ENCODE data around the gene ZBTB7C. TPM values are rescaled to one million over a fixed set of nuclear protein-coding genes. Genes with fewer than 3 reads are reported as not detected.

ZBTB7C gene
- total and polyA plus RNA-seq, 4 experiments from 2014 or later, result 0.23 TPM; not detected in 3

- H3K27ac ChIP-seq (ENCODE audit: low read depth, low read length), result no peak overlapping the region
- Mint-ChIP-seq H3K36me3 (no peaks in the 10 kb centered on the region), H3K9me3 (no peaks in the 10 kb centered on the region), H3K4me1 (no peaks in the 10 kb centered on the region), H3K27ac (no peak overlapping the region), H3K27me3 (peaks cover 4 to 20% of the 10 kb centered on the region in 2 donors), H3K4me3 (no peak overlapping the region)
- no peaks in the 10 kb centered on the region for H3K4me1 ChIP-seq (ENCODE audit: insufficient read depth, low read length)
- ChIA-PET CTCF (ENCODE audit: partially characterized antibody) (no interaction called here), POLR2A (ENCODE audit: partially characterized antibody) (no interaction called here)
- no peak for DNase-seq
- no peaks in the 10 kb centered on the region for H3K9me3 ChIP-seq (ENCODE audit: control insufficient read depth in 1 of 2, low read length in 2 of 2)
- intact Hi-C loops (cut with micrococcal nuclease), result no loop called here
- H3K4me3 ChIP-seq (ENCODE audit: low read length in 2 of 2), result no peak overlapping the region
- no peaks in the 10 kb centered on the region for H3K27me3 ChIP-seq (ENCODE audit: insufficient read depth, low read length)
- no peaks in the 10 kb centered on the region for H3K36me3 ChIP-seq (ENCODE audit: insufficient read depth, low read length)
Observed at GRCh38 chr18:48356909-48357631, 52.1 kb downstream of the ZBTB7C start.

GRCh38 chr18:48356151-48356745 is 52.9 kb downstream of the ZBTB7C start:
- H3K4me3 ChIP-seq (ENCODE audit: low read length in 2 of 2), result no peak overlapping the region

GRCh38 chr18:48355276-48356115 is 53.7 kb downstream of the ZBTB7C start:
- Histone ChIP-seq H3K4me3 (ENCODE audit: low read length in 2 of 2) (no peak overlapping the region), H3K4me1 (ENCODE audit: insufficient read depth, low read length) (no peaks in the 10 kb centered on the region), H3K27me3 (ENCODE audit: insufficient read depth, low read length) (no peaks in the 10 kb centered on the region), H3K36me3 (ENCODE audit: insufficient read depth, low read length) (no peaks in the 10 kb centered on the region), H3K9me3 (ENCODE audit: control insufficient read depth in 1 of 2, low read length in 2 of 2) (no peaks in the 10 kb centered on the region), H3K27ac (ENCODE audit: low read depth, low read length) (no peak overlapping the region)
- Mint-ChIP-seq H3K27me3 (peaks cover 4 to 13% of the 10 kb centered on the region in 2 donors), H3K36me3 (no peaks in the 10 kb centered on the region), H3K9me3 (no peaks in the 10 kb centered on the region), H3K4me3 (no peak overlapping the region), H3K27ac (peak overlapping the region in 1 of 7 donors; percentile 43), H3K4me1 (no peaks in the 10 kb centered on the region)
- ChIA-PET CTCF (ENCODE audit: partially characterized antibody) (no interaction called here), POLR2A (ENCODE audit: partially characterized antibody) (no interaction called here)
- DNase-seq, result no peak
- intact Hi-C loops (cut with micrococcal nuclease), result no loop called here

More at GRCh38 chr18:48356151-48356745, 52.9 kb downstream of the ZBTB7C start:
- Histone ChIP-seq H3K27me3 (ENCODE audit: insufficient read depth, low read length) (no peaks in the 10 kb centered on the region), H3K9me3 (ENCODE audit: control insufficient read depth in 1 of 2, low read length in 2 of 2) (no peaks in the 10 kb centered on the region), H3K4me1 (ENCODE audit: insufficient read depth, low read length) (no peaks in the 10 kb centered on the region), H3K27ac (ENCODE audit: low read depth, low read length) (no peak overlapping the region), H3K36me3 (ENCODE audit: insufficient read depth, low read length) (no peaks in the 10 kb centered on the region)
- Mint-ChIP-seq H3K9me3 (no peaks in the 10 kb centered on the region), H3K36me3 (no peaks in the 10 kb centered on the region), H3K27ac (no peak overlapping the region), H3K27me3 (peaks cover 4 to 17% of the 10 kb centered on the region in 2 donors), H3K4me3 (no peak overlapping the region), H3K4me1 (no peaks in the 10 kb centered on the region)
- no peak for DNase-seq
- CTCF ChIA-PET (ENCODE audit: partially characterized antibody), result no interaction called here
- intact Hi-C loops (cut with micrococcal nuclease), result no loop called here
- POLR2A ChIA-PET (ENCODE audit: partially characterized antibody), result no interaction called here

GRCh38 chr18:48354746-48355260 is 54.4 kb downstream of the ZBTB7C start:
- peaks cover 4 to 7% of the 10 kb centered on the region in 2 donors for H3K27me3 Mint-ChIP-seq
- no peak overlapping the region for H3K27ac Mint-ChIP-seq
- ChIA-PET POLR2A (ENCODE audit: partially characterized antibody) (no interaction called here), CTCF (ENCODE audit: partially characterized antibody) (no interaction called here)
- H3K36me3 ChIP-seq (ENCODE audit: insufficient read depth, low read length), result no peaks in the 10 kb centered on the region
- no peak overlapping the region for H3K4me3 Mint-ChIP-seq
- H3K9me3 Mint-ChIP-seq, result no peaks in the 10 kb centered on the region
- no peaks in the 10 kb centered on the region for H3K4me1 ChIP-seq (ENCODE audit: insufficient read depth, low read length)
- H3K36me3 Mint-ChIP-seq, result no peaks in the 10 kb centered on the region
- no peak overlapping the region for H3K27ac ChIP-seq (ENCODE audit: low read depth, low read length)
- no peak for DNase-seq
- no peak overlapping the region for H3K4me3 ChIP-seq (ENCODE audit: low read length in 2 of 2)
- intact Hi-C loops (cut with micrococcal nuclease), result no loop called here
- no peaks in the 10 kb centered on the region for H3K4me1 Mint-ChIP-seq
- no peaks in the 10 kb centered on the region for H3K27me3 ChIP-seq (ENCODE audit: insufficient read depth, low read length)
- no peaks in the 10 kb centered on the region for H3K9me3 ChIP-seq (ENCODE audit: control insufficient read depth in 1 of 2, low read length in 2 of 2)

- no peaks in the 10 kb centered on the region for H3K27me3 ChIP-seq (ENCODE audit: insufficient read depth, low read length)
- H3K4me1 ChIP-seq (ENCODE audit: insufficient read depth, low read length), result no peaks in the 10 kb centered on the region
- H3K4me3 ChIP-seq (ENCODE audit: low read length in 2 of 2), result no peak overlapping the region
- H3K9me3 Mint-ChIP-seq, result no peaks in the 10 kb centered on the region
- no peaks in the 10 kb centered on the region for H3K9me3 ChIP-seq (ENCODE audit: control insufficient read depth in 1 of 2, low read length in 2 of 2)
- no peaks in the 10 kb centered on the region for H3K4me1 Mint-ChIP-seq
- H3K27ac ChIP-seq (ENCODE audit: low read depth, low read length), result no peak overlapping the region
- H3K27ac Mint-ChIP-seq, result no peak overlapping the region
- intact Hi-C loops (cut with micrococcal nuclease), result no loop called here
- ChIA-PET POLR2A (ENCODE audit: partially characterized antibody) (no interaction called here), CTCF (ENCODE audit: partially characterized antibody) (no interaction called here)
- H3K36me3 Mint-ChIP-seq, result no peaks in the 10 kb centered on the region
- DNase-seq, result no peak
- no peaks in the 10 kb centered on the region for H3K36me3 ChIP-seq (ENCODE audit: insufficient read depth, low read length)
- H3K4me3 Mint-ChIP-seq, result no peak overlapping the region
- H3K27me3 Mint-ChIP-seq, result peaks cover 4 to 7% of the 10 kb centered on the region in 2 donors
Observed at GRCh38 chr18:48352051-48352755, 57.0 kb downstream of the ZBTB7C start.

GRCh38 chr18:48351216-48352050 is 57.8 kb downstream of the ZBTB7C start:
- H3K4me3 Mint-ChIP-seq, result no peak overlapping the region
- no peak for DNase-seq
- H3K4me3 ChIP-seq (ENCODE audit: low read length in 2 of 2), result no peak overlapping the region
- H3K27ac ChIP-seq (ENCODE audit: low read depth, low read length), result no peak overlapping the region
- no peaks in the 10 kb centered on the region for H3K4me1 ChIP-seq (ENCODE audit: insufficient read depth, low read length)
- no peaks in the 10 kb centered on the region for H3K36me3 ChIP-seq (ENCODE audit: insufficient read depth, low read length)
- CTCF ChIA-PET (ENCODE audit: partially characterized antibody), result no interaction called here
- H3K27me3 Mint-ChIP-seq, result peaks cover 0 to 7% of the 10 kb centered on the region in 2 donors
- no peaks in the 10 kb centered on the region for H3K9me3 Mint-ChIP-seq
- no peaks in the 10 kb centered on the region for H3K27me3 ChIP-seq (ENCODE audit: insufficient read depth, low read length)
- H3K4me1 Mint-ChIP-seq, result no peaks in the 10 kb centered on the region
- POLR2A ChIA-PET (ENCODE audit: partially characterized antibody), result no interaction called here
- H3K27ac Mint-ChIP-seq, result no peak overlapping the region
- no peaks in the 10 kb centered on the region for H3K36me3 Mint-ChIP-seq
- H3K9me3 ChIP-seq (ENCODE audit: control insufficient read depth in 1 of 2, low read length in 2 of 2), result no peaks in the 10 kb centered on the region
- intact Hi-C loops (cut with micrococcal nuclease), result no loop called here

Data from CD4-positive, alpha-beta memory T cell (primary cell).